ENCODE results near the gene PLEKHB2. TPM values are rescaled to one million over a fixed set of nuclear protein-coding genes. Genes with fewer than 3 reads are reported as not detected.
"Not testable (repeated sequence)": the region's sequence is repeated elsewhere in the genome, so short reads cannot be mapped to it uniquely, and the experiment has no call there.

PLEKHB2 gene
- total and polyA plus RNA-seq, 4 experiments from 2014 or later, result 45.5 to 84.2 (median 59.3) TPM

GRCh38 chr2:131112529-131112928 lies 7.4 kb downstream of the PLEKHB2 start:
- Mint-ChIP-seq H3K36me3 (peaks cover 27 to 33% of the 10 kb centered on the region in 2 donors), H3K27ac (peak overlapping the region in 2 of 7 donors; percentile 23 to 32), H3K4me3 (peak overlapping the region in 2 of 8 donors; percentile 26 to 70), H3K9me3 (no peaks in the 10 kb centered on the region), H3K27me3 (no peaks in the 10 kb centered on the region), H3K4me1 (peaks cover 43 to 82% (median 67%) of the 10 kb centered on the region in 4 donors)
- Histone ChIP-seq H3K27ac (ENCODE audit: low read depth, low read length) (no peak overlapping the region), H3K27me3 (ENCODE audit: insufficient read depth, low read length) (no peaks in the 10 kb centered on the region), H3K36me3 (ENCODE audit: insufficient read depth, low read length) (peaks cover 7% of the 10 kb centered on the region), H3K4me1 (ENCODE audit: insufficient read depth, low read length) (peaks cover 64% of the 10 kb centered on the region), H3K4me3 (ENCODE audit: low read length in 2 of 2) (no peak overlapping the region), H3K9me3 (ENCODE audit: control insufficient read depth in 1 of 2, low read length in 2 of 2) (no peaks in the 10 kb centered on the region)
- CTCF ChIA-PET (ENCODE audit: partially characterized antibody), result no interaction called here
- intact Hi-C loops (cut with micrococcal nuclease), result no loop called here
- no peak for DNase-seq
- POLR2A ChIA-PET (ENCODE audit: partially characterized antibody), result no interaction called here

GRCh38 chr2:131113566-131114227 lies 8.6 kb downstream of the PLEKHB2 start:
- ChIA-PET POLR2A (ENCODE audit: partially characterized antibody) (no interaction called here), CTCF (ENCODE audit: partially characterized antibody) (no interaction called here)
- no peaks in the 10 kb centered on the region for H3K27me3 ChIP-seq (ENCODE audit: insufficient read depth, low read length)
- Mint-ChIP-seq H3K27me3 (no peaks in the 10 kb centered on the region), H3K36me3 (peaks cover 30 to 35% of the 10 kb centered on the region in 2 donors), H3K27ac (peak overlapping the region in 3 of 7 donors; percentile 21 to 57 (median 52)), H3K4me3 (peak overlapping the region in 2 of 8 donors; percentile 29 to 48), H3K4me1 (peaks cover 42 to 80% (median 67%) of the 10 kb centered on the region in 4 donors), H3K9me3 (no peaks in the 10 kb centered on the region)
- DNase-seq, result no peak
- H3K4me3 ChIP-seq (ENCODE audit: low read length in 2 of 2), result no peak overlapping the region
- peaks cover 7% of the 10 kb centered on the region for H3K36me3 ChIP-seq (ENCODE audit: insufficient read depth, low read length)
- intact Hi-C loops (cut with micrococcal nuclease), result no loop called here
- H3K9me3 ChIP-seq (ENCODE audit: control insufficient read depth in 1 of 2, low read length in 2 of 2), result no peaks in the 10 kb centered on the region
- H3K27ac ChIP-seq (ENCODE audit: low read depth, low read length), result no peak overlapping the region
- peaks cover 52% of the 10 kb centered on the region for H3K4me1 ChIP-seq (ENCODE audit: insufficient read depth, low read length)

- CTCF ChIA-PET (ENCODE audit: partially characterized antibody), result interaction anchor here (0.7 kb wide), 1 partner anchor 86 kb away, joined by 3 read pairs; no protein-coding TSS in a partner anchor
- H3K27me3 ChIP-seq (ENCODE audit: insufficient read depth, low read length); H3K9me3 ChIP-seq (ENCODE audit: control insufficient read depth in 1 of 2, low read length in 2 of 2); intact Hi-C loops (cut with micrococcal nuclease); H3K4me3 ChIP-seq (ENCODE audit: low read length in 2 of 2); POLR2A ChIA-PET (ENCODE audit: partially characterized antibody); DNase-seq; H3K27me3 Mint-ChIP-seq; H3K9me3 Mint-ChIP-seq; H3K27ac ChIP-seq (ENCODE audit: low read depth, low read length); H3K36me3 ChIP-seq (ENCODE audit: insufficient read depth, low read length): not testable (repeated sequence)
- peaks cover 30 to 37% of the 10 kb centered on the region in 2 donors for H3K36me3 Mint-ChIP-seq
- H3K4me3 Mint-ChIP-seq, result peak overlapping the region in 1 of 8 donors; percentile 3
- peaks cover 49% of the 10 kb centered on the region for H3K4me1 ChIP-seq (ENCODE audit: insufficient read depth, low read length)
- peak overlapping the region in 3 of 7 donors; percentile 4 to 38 (median 15) for H3K27ac Mint-ChIP-seq
- H3K4me1 Mint-ChIP-seq, result peaks cover 44 to 80% (median 67%) of the 10 kb centered on the region in 4 donors
These were observed 9.8 kb downstream of the PLEKHB2 start for GRCh38 chr2:131114950-131115349.

- no peaks in the 10 kb centered on the region for H3K9me3 ChIP-seq (ENCODE audit: control insufficient read depth in 1 of 2, low read length in 2 of 2)
- Mint-ChIP-seq H3K4me3 (peak overlapping the region in 1 of 8 donors; percentile 32), H3K27me3 (no peaks in the 10 kb centered on the region), H3K9me3 (no peaks in the 10 kb centered on the region), H3K4me1 (peaks cover 40 to 76% (median 63%) of the 10 kb centered on the region in 4 donors), H3K27ac (peak overlapping the region in 5 of 7 donors; percentile 1 to 42 (median 7)), H3K36me3 (peaks cover 25 to 36% of the 10 kb centered on the region in 2 donors)
- ChIA-PET CTCF (ENCODE audit: partially characterized antibody) (interaction anchor here (0.7 to 1.8 kb wide), 2 partner anchors 9 to 85 kb away, joined by 3 read pairs; no protein-coding TSS in a partner anchor), POLR2A (ENCODE audit: partially characterized antibody) (no interaction called here)
- DNase-seq, result no peak
- H3K27ac ChIP-seq (ENCODE audit: low read depth, low read length), result no peak overlapping the region
- intact Hi-C loops (cut with micrococcal nuclease), result no loop called here
- peaks cover 7% of the 10 kb centered on the region for H3K36me3 ChIP-seq (ENCODE audit: insufficient read depth, low read length)
- H3K4me1 ChIP-seq (ENCODE audit: insufficient read depth, low read length), result peaks cover 47% of the 10 kb centered on the region
- no peaks in the 10 kb centered on the region for H3K27me3 ChIP-seq (ENCODE audit: insufficient read depth, low read length)
- no peak overlapping the region for H3K4me3 ChIP-seq (ENCODE audit: low read length in 2 of 2)
These were observed 10.6 kb downstream of the PLEKHB2 start for GRCh38 chr2:131115752-131116151.

- intact Hi-C loops (cut with micrococcal nuclease), result no loop called here
- ChIA-PET CTCF (ENCODE audit: partially characterized antibody) (no interaction called here), POLR2A (ENCODE audit: partially characterized antibody) (no interaction called here)
- Histone ChIP-seq H3K27me3 (ENCODE audit: insufficient read depth, low read length) (no peaks in the 10 kb centered on the region), H3K9me3 (ENCODE audit: control insufficient read depth in 1 of 2, low read length in 2 of 2) (no peaks in the 10 kb centered on the region), H3K4me3 (ENCODE audit: low read length in 2 of 2) (no peak overlapping the region), H3K27ac (ENCODE audit: low read depth, low read length) (no peak overlapping the region), H3K4me1 (ENCODE audit: insufficient read depth, low read length) (peaks cover 10% of the 10 kb centered on the region), H3K36me3 (ENCODE audit: insufficient read depth, low read length) (peaks cover 24% of the 10 kb centered on the region)
- no peaks in the 10 kb centered on the region for H3K27me3 Mint-ChIP-seq
- H3K36me3 Mint-ChIP-seq, result peaks cover 35 to 57% of the 10 kb centered on the region in 2 donors
- peaks cover 22 to 38% (median 32%) of the 10 kb centered on the region in 4 donors for H3K4me1 Mint-ChIP-seq
- peak overlapping the region in 2 of 7 donors; percentile 68 to 73 for H3K27ac Mint-ChIP-seq
- H3K9me3 Mint-ChIP-seq, result no peaks in the 10 kb centered on the region
- no peak overlapping the region for H3K4me3 Mint-ChIP-seq
- DNase-seq, result no peak
These were observed 15.7 kb downstream of the PLEKHB2 start for GRCh38 chr2:131120815-131121317.

- Mint-ChIP-seq H3K27ac (no peak overlapping the region), H3K36me3 (peaks cover 31 to 56% of the 10 kb centered on the region in 2 donors), H3K4me1 (peaks cover 17 to 32% (median 26%) of the 10 kb centered on the region in 4 donors), H3K9me3 (no peaks in the 10 kb centered on the region), H3K27me3 (no peaks in the 10 kb centered on the region), H3K4me3 (no peak overlapping the region)
- no peak overlapping the region for H3K27ac ChIP-seq (ENCODE audit: low read depth, low read length)
- POLR2A ChIA-PET (ENCODE audit: partially characterized antibody), result no interaction called here
- peaks cover 24% of the 10 kb centered on the region for H3K36me3 ChIP-seq (ENCODE audit: insufficient read depth, low read length)
- CTCF ChIA-PET (ENCODE audit: partially characterized antibody), result no interaction called here
- no peaks in the 10 kb centered on the region for H3K27me3 ChIP-seq (ENCODE audit: insufficient read depth, low read length)
- peaks cover 6% of the 10 kb centered on the region for H3K4me1 ChIP-seq (ENCODE audit: insufficient read depth, low read length)
- H3K9me3 ChIP-seq (ENCODE audit: control insufficient read depth in 1 of 2, low read length in 2 of 2), result no peaks in the 10 kb centered on the region
- intact Hi-C loops (cut with micrococcal nuclease), result no loop called here
- no peak for DNase-seq
- H3K4me3 ChIP-seq (ENCODE audit: low read length in 2 of 2), result no peak overlapping the region
These were observed 16.3 kb downstream of the PLEKHB2 start for GRCh38 chr2:131121464-131121863.

GRCh38 chr2:131122496-131122895 lies 17.4 kb downstream of the PLEKHB2 start:
- Mint-ChIP-seq H3K27ac (peak overlapping the region in 1 of 7 donors; percentile 23), H3K9me3 (no peaks in the 10 kb centered on the region), H3K27me3 (no peaks in the 10 kb centered on the region), H3K4me1 (peaks cover 15 to 29% (median 24%) of the 10 kb centered on the region in 4 donors), H3K36me3 (peaks cover 38 to 65% of the 10 kb centered on the region in 2 donors), H3K4me3 (no peak overlapping the region)
- intact Hi-C loops (cut with micrococcal nuclease), result no loop called here
- Histone ChIP-seq H3K27me3 (ENCODE audit: insufficient read depth, low read length) (no peaks in the 10 kb centered on the region), H3K4me3 (ENCODE audit: low read length in 2 of 2) (no peak overlapping the region), H3K9me3 (ENCODE audit: control insufficient read depth in 1 of 2, low read length in 2 of 2) (no peaks in the 10 kb centered on the region), H3K4me1 (ENCODE audit: insufficient read depth, low read length) (no peaks in the 10 kb centered on the region), H3K36me3 (ENCODE audit: insufficient read depth, low read length) (peaks cover 32% of the 10 kb centered on the region), H3K27ac (ENCODE audit: low read depth, low read length) (no peak overlapping the region)
- ChIA-PET CTCF (ENCODE audit: partially characterized antibody) (no interaction called here), POLR2A (ENCODE audit: partially characterized antibody) (no interaction called here)
- DNase-seq, result no peak
